GM12891 (cell line): Measurements from ENCODE around the gene ZNF227.

ENCODE experiments used
- PAX5 ChIP-seq: IDR thresholded peaks from 2 replicates; pipeline ENCODE4 v1.6.1; 2011; ENCODE audit warnings: low read length, moderate library complexity, mild to moderate bottlenecking; ENCODE audit not compliant: insufficient read depth, severe bottlenecking
- POLR2A ChIP-seq: IDR thresholded peaks from 2 replicates; pipeline ENCODE4 v1.6.1; 2011; ENCODE audit warnings: low read depth, low read length, control low read depth
- POLR2AphosphoS5 ChIP-seq: IDR thresholded peaks from 2 replicates; pipeline ENCODE4 v1.6.1; 2011; ENCODE audit warnings: low read depth, low read length, control low read depth
- TAF1 ChIP-seq: IDR thresholded peaks from 2 replicates; pipeline ENCODE4 v1.6.1; 2011; ENCODE audit warnings: low read depth, low read length, control low read depth

GRCh38 chr19:44228318-44228717 is 16.0 kb downstream of the ZNF227 start:
- TF ChIP-seq POLR2A (no peak), POLR2AphosphoS5 (no peak), TAF1 (no peak), PAX5 (no peak)
